IPS DF 19.7 (cell line): Measurements from ENCODE around the gene SLAMF9.

Experiments
- DNase-seq: peaks from one replicate; pipeline ENCODE4 v3.0.0-alpha.2; 2013; ENCODE audit warnings: low read depth, low spot score

SLAMF9 gene

GRCh38 chr1:159946242-159947187 is 7.5 kb downstream of the SLAMF9 start:
- DNase-seq = no peak

- DNase-seq = no peak
These were observed 8.4 kb downstream of the SLAMF9 start, which contains the start of gene IGSF9 for GRCh38 chr1:159945483-159946241. Gene IGSF9, minus strand, starts transcription at chr1:159945613. Its CDS starts 2,159 bp downstream, at chr1:159943454.

- DNase-seq = no peak
These were observed 9.2 kb downstream of the SLAMF9 start for GRCh38 chr1:159944623-159945455.

- DNase-seq = no peak
These were observed 10.0 kb downstream of the SLAMF9 start for GRCh38 chr1:159943908-159944622.

- DNase-seq = no peak
These were observed 10.8 kb downstream of the SLAMF9 start for GRCh38 chr1:159943278-159943640.

GRCh38 chr1:159942632-159943277 is 11.3 kb downstream of the SLAMF9 start:
- DNase-seq = no peak

GRCh38 chr1:159941591-159942560 is 12.2 kb downstream of the SLAMF9 start:
- no peak for DNase-seq

GRCh38 chr1:159941141-159941540 is 12.9 kb downstream of the SLAMF9 start:
- DNase-seq = no peak

- no peak for DNase-seq
These were observed 13.9 kb downstream of the SLAMF9 start for GRCh38 chr1:159940006-159940620.

GRCh38 chr1:159939678-159940002 is 14.4 kb downstream of the SLAMF9 start:
- no peak for DNase-seq

GRCh38 chr1:159938905-159939677 is 14.9 kb downstream of the SLAMF9 start:
- DNase-seq = no peak

GRCh38 chr1:159938211-159938852 is 15.7 kb downstream of the SLAMF9 start:
- DNase-seq = no peak

GRCh38 chr1:159937054-159937750 is 16.8 kb downstream of the SLAMF9 start:
- DNase-seq = no peak

- no peak for DNase-seq
These were observed 17.6 kb downstream of the SLAMF9 start for GRCh38 chr1:159936273-159936904.

- no peak for DNase-seq
These were observed 18.2 kb downstream of the SLAMF9 start for GRCh38 chr1:159935719-159936272.

- no peak for DNase-seq
These were observed 18.7 kb downstream of the SLAMF9 start for GRCh38 chr1:159935305-159935704.
